Ishikawa (cell line): ENCODE results near the gene GAB1.

ENCODE experiments used
- CEBPB ChIP-seq: IDR thresholded peaks from 2 replicates; pipeline ENCODE4 v1.6.1; 2012
- EGR1 ChIP-seq: IDR thresholded peaks from 2 replicates; pipeline ENCODE4 v1.6.1; 2012
- EP300 ChIP-seq: IDR thresholded peaks from 2 replicates; pipeline ENCODE4 v1.6.1; 2012; ENCODE audit warnings: borderline replicate concordance
- MAX ChIP-seq: IDR thresholded peaks from 2 replicates; pipeline ENCODE4 v1.6.1; 2012
- NFIC ChIP-seq: IDR thresholded peaks from 2 replicates; pipeline ENCODE4 v1.6.1; 2012
- RAD21 ChIP-seq: IDR thresholded peaks from 2 replicates; pipeline ENCODE4 v1.6.1; 2012; ENCODE audit warnings: low read depth
- REST ChIP-seq: IDR thresholded peaks from 2 replicates; pipeline ENCODE4 v1.6.1; 2012; ENCODE audit warnings: low read depth, mild to moderate bottlenecking
- TAF1 ChIP-seq: IDR thresholded peaks from 2 replicates; pipeline ENCODE4 v1.6.1; 2012; ENCODE audit warnings: low read depth, mild to moderate bottlenecking
- ZBTB7A ChIP-seq: IDR thresholded peaks from 2 replicates; pipeline ENCODE4 v1.6.1; 2012; ENCODE audit warnings: low read depth

GRCh38 chr4:143374255-143374654 is 37.6 kb downstream of the GAB1 start:
- TF ChIP-seq EGR1 (no peak), EP300 (no peak), ZBTB7A (no peak), REST (no peak), CEBPB (no peak), MAX (no peak), NFIC (no peak), RAD21 (no peak), TAF1 (no peak)
